WI38 (cell line): ENCODE measurements around the gene ING2.

Experiments
- H3K4me3 ChIP-seq: 2 replicates; pipeline ENCODE4 v1.5.1; 2011; ENCODE audit warnings: low read depth, mild to moderate bottlenecking, control low read depth, low read length
- TF ChIP-seq, protein P1 (sequence below): IDR thresholded peaks from 2 replicates; pipeline ENCODE4 v1.5.1; 2012; ENCODE audit warnings: low read depth, mild to moderate bottlenecking, control low read depth, low read length

The ING2 gene

DNA sequence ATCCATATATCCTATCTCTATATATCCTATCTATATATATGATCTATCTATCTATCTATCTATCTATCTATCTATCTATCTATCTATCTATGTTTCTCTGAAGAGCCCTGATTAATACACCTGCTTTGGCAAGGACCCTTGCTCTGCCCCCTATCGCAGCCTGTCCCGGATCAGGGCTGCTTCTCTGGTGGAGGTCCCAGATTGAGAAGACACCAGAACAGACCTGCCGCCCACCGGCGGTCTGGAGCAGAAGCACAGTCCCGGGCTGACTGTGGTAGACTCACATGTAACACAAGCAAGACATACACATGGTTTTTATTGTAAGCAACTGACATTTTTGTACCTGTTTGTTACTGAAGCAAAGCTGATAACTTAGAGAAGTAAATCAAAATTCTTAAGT is 52.8 kb downstream of the ING2 start:
- TF ChIP-seq, protein P1, sequence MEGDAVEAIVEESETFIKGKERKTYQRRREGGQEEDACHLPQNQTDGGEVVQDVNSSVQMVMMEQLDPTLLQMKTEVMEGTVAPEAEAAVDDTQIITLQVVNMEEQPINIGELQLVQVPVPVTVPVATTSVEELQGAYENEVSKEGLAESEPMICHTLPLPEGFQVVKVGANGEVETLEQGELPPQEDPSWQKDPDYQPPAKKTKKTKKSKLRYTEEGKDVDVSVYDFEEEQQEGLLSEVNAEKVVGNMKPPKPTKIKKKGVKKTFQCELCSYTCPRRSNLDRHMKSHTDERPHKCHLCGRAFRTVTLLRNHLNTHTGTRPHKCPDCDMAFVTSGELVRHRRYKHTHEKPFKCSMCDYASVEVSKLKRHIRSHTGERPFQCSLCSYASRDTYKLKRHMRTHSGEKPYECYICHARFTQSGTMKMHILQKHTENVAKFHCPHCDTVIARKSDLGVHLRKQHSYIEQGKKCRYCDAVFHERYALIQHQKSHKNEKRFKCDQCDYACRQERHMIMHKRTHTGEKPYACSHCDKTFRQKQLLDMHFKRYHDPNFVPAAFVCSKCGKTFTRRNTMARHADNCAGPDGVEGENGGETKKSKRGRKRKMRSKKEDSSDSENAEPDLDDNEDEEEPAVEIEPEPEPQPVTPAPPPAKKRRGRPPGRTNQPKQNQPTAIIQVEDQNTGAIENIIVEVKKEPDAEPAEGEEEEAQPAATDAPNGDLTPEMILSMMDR: no peak

GRCh38 chr4:183558873-183559272 is 54.0 kb downstream of the ING2 start:
- TF ChIP-seq, protein P1: no peak
- no peak overlapping the region for H3K4me3 ChIP-seq

More for the DNA sequence above, 52.8 kb downstream of the ING2 start:
- no peak overlapping the region for H3K4me3 ChIP-seq

DNA sequence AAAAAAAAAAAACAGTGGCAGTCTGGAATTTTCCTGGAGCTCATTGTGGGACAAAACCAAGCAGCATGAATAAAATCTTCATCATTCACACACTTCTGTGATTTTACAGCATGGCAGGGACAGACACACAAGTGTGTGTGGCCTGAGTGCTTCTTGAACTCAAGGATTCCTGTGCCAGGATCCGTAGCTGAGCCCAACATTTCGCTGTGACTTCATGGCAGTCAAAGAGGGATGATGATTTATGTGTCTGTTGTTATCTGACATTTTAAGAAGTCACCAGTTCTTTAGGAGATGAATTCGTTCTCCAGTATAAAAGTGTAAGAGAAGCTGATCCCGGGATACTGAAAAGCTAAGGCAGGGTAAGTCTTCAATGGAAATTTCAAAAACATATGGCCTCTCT is 57.0 kb downstream of the ING2 start:
- no peak overlapping the region for H3K4me3 ChIP-seq
- TF ChIP-seq, protein P1: no peak
